ENCODE data around the gene VWF. TPM values are rescaled to one million over a fixed set of nuclear protein-coding genes. Genes with fewer than 3 reads are reported as not detected.

Gene VWF
- total and polyA plus RNA-seq, 5 donors, result 144 to 388 (median 242) TPM

Other genes starting within 250 kb of the VWF start
- gene ANO2, start 179.4 kb downstream of the VWF start, total RNA-seq, result 10 to 100 TPM in 3 of 4 donors, 1 to 10 TPM in 1; 9.2 to 12.5 (median 11.0) TPM
- 7.0 TPM for gene ANO2, start 179.4 kb downstream of the VWF start, polyA plus RNA-seq
- 100 to 1,000 TPM; 117 to 248 (median 134) TPM for gene CD9, start 75.7 kb upstream of the VWF start, total RNA-seq
- 212 TPM for gene CD9, start 75.7 kb upstream of the VWF start, polyA plus RNA-seq
- gene PLEKHG6, start 186.0 kb upstream of the VWF start, total RNA-seq, result under 1 TPM in 1 of 4 donors, not detected in 3; 0.64 TPM
- gene PLEKHG6, start 186.0 kb upstream of the VWF start, polyA plus RNA-seq, result 1.5 TPM
- gene TNFRSF1A, start 217.4 kb upstream of the VWF start, total RNA-seq, result 100 to 1,000 TPM in 1 of 4 donors, 10 to 100 TPM in 3; 65.6 to 103 (median 75.9) TPM
- 41.3 TPM for gene TNFRSF1A, start 217.4 kb upstream of the VWF start, polyA plus RNA-seq

Data from right cardiac atrium (tissue), 5 donors.